OCI-LY7 (cell line): ENCODE data around the gene ISLR. TPM values are rescaled to one million over a fixed set of nuclear protein-coding genes. Genes with fewer than 3 reads are reported as not detected.

ENCODE experiments used
- BruUV-seq: library from RNA; stranded (reverse); fragments of 400-500 nt; replicated peaks from 2 replicates; lab custom pipeline; 2021; lab: Mats Ljungman, UMichigan
- CTCF ChIA-PET: fragments of 300-600 bp; sonication (Branson Sonifier 250); formaldehyde crosslinking; loops from one replicate; lab custom pipeline; 2022; ENCODE audit warnings: antibody characterized with exemption; ENCODE audit not compliant: unreplicated experiment; lab: Charles Lee
- POLR2A ChIA-PET: fragments of 300-600 bp; sonication (Branson Sonifier 250); formaldehyde crosslinking; loops from one replicate; lab custom pipeline; 2022; ENCODE audit warnings: antibody characterized with exemption; lab: Charles Lee
- DNase-seq: peaks from one replicate; pipeline ENCODE4 v3.0.0-alpha.2; 2015; ENCODE audit warnings: low spot score
- H2AFZ ChIP-seq: fragments of 200-600 bp; sonication (generic), shearing (Covaris generic); 2 replicates; pipeline ENCODE4 v1.6.1; 2014; ENCODE audit warnings: mild to moderate bottlenecking, antibody characterized with exemption, low read length, moderate library complexity
- H3K27ac ChIP-seq: fragments of 200-600 bp; sonication (generic); 2 replicates; pipeline ENCODE4 v1.5.1; 2014; ENCODE audit warnings: mixed run types, low read depth, mild to moderate bottlenecking, moderate library complexity, low read length, inconsistent platforms; ENCODE audit not compliant: poor library complexity, severe bottlenecking
- H3K36me3 ChIP-seq: fragments of 200-600 bp; sonication (generic); 2 replicates; pipeline ENCODE4 v1.6.1; 2014; ENCODE audit warnings: mild to moderate bottlenecking, antibody characterized with exemption, low read length, moderate library complexity, mixed read lengths; ENCODE audit not compliant: insufficient read depth
- H3K4me1 ChIP-seq: fragments of 200-600 bp; sonication (generic); 2 replicates; pipeline ENCODE4 v1.5.1; 2014; ENCODE audit warnings: mild to moderate bottlenecking, low read length; ENCODE audit not compliant: insufficient read depth, poor library complexity, severe bottlenecking
- H3K4me2 ChIP-seq: fragments of 200-600 bp; sonication (generic); 2 replicates; pipeline ENCODE4 v1.6.1; 2014; ENCODE audit warnings: mild to moderate bottlenecking, low read length
- H3K4me3 ChIP-seq: fragments of 200-600 bp; sonication (generic); 2 replicates; pipeline ENCODE4 v1.5.1; 2014; ENCODE audit warnings: mild to moderate bottlenecking, low read depth, low read length; ENCODE audit not compliant: poor library complexity, severe bottlenecking
- H3K79me2 ChIP-seq: fragments of 200-600 bp; sonication (generic); 2 replicates; pipeline ENCODE4 v1.6.1; 2016; ENCODE audit warnings: low read depth, mild to moderate bottlenecking, low read length, moderate library complexity, mixed read lengths; ENCODE audit not compliant: insufficient read depth
- H3K9me2 ChIP-seq: fragments of 200-600 bp; sonication (generic); 2 replicates; pipeline ENCODE4 v1.6.1; 2016; ENCODE audit warnings: mild to moderate bottlenecking, low read length, mixed read lengths; ENCODE audit not compliant: insufficient read depth
- H3K9me3 ChIP-seq: fragments of 200-600 bp; sonication (generic); 2 replicates; pipeline ENCODE4 v1.6.1; 2014; ENCODE audit warnings: mild to moderate bottlenecking, mixed run types, low read length, mixed read lengths
- H4K20me1 ChIP-seq: fragments of 200-600 bp; sonication (generic); 2 replicates; pipeline ENCODE4 v1.6.1; 2014; ENCODE audit warnings: mild to moderate bottlenecking, antibody characterized with exemption, low read length, moderate library complexity, mixed read lengths; ENCODE audit not compliant: insufficient read depth
- CTCF ChIP-seq: fragments of 200-600 bp; sonication (generic); conservative IDR thresholded peaks from 2 replicates; pipeline ENCODE4 v1.5.1; 2014; ENCODE audit warnings: mild to moderate bottlenecking, antibody characterized with exemption, low read length, moderate library complexity, mixed read lengths
- EZH2phosphoT487 ChIP-seq: fragments of 200-600 bp; sonication (generic); IDR thresholded peaks from 2 replicates; pipeline ENCODE4 v1.6.1; 2018; ENCODE audit warnings: low read depth, borderline replicate concordance, mild to moderate bottlenecking, mixed run types, antibody characterized with exemption, low read length, moderate library complexity, mixed read lengths
- intact Hi-C: fragments of 100-400 bp; cut with micrococcal nuclease; formaldehyde crosslinking; loops from one replicate; pipeline ENCODE4 v1.10.0; 2022; ENCODE audit not compliant: unreplicated experiment
- total RNA-seq, 2 experiments: library from RNA; depleted of rRNA in 1 of 2; stranded (reverse); fragments of >200 nt in 1 of 2; shearing (Covaris generic) in 1 of 2; gene quantifications; 2 replicates each; pipeline ENCODE4 v1.2.3, GENCODE V29; 2014 to 2022

The ISLR gene
- total RNA-seq, 2 experiments from 2014 or later = not detected

GRCh38 chr15:74185710-74186348 is 12.3 kb downstream of the ISLR start:
- no peak overlapping the region for H3K4me3 ChIP-seq
- H3K79me2 ChIP-seq = no peaks in the 10 kb centered on the region
- H3K4me2 ChIP-seq = no peak overlapping the region
- no peaks in the 10 kb centered on the region for H3K4me1 ChIP-seq
- H3K9me2 ChIP-seq = no peaks in the 10 kb centered on the region
- no peak overlapping the region for H3K27ac ChIP-seq
- ChIA-PET POLR2A (no interaction called here), CTCF (no interaction called here)
- no peaks in the 10 kb centered on the region for H3K36me3 ChIP-seq
- DNase-seq = no peak
- no peak overlapping the region for H2AFZ ChIP-seq
- BruUV-seq = no TSS peak
- no peaks in the 10 kb centered on the region for H3K9me3 ChIP-seq
- no peak for TF ChIP-seq EZH2phosphoT487
- TF ChIP-seq CTCF = no peak
- intact Hi-C loops = no loop called here
- no peaks in the 10 kb centered on the region for H4K20me1 ChIP-seq

- intact Hi-C loops = no loop called here
- H4K20me1 ChIP-seq = no peaks in the 10 kb centered on the region
- ChIA-PET CTCF (no interaction called here), POLR2A (no interaction called here)
- H3K27ac ChIP-seq = no peak overlapping the region
- H3K4me3 ChIP-seq = no peak overlapping the region
- no peaks in the 10 kb centered on the region for H3K9me3 ChIP-seq
- TF ChIP-seq EZH2phosphoT487 (no peak), CTCF (no peak)
- H3K4me2 ChIP-seq = no peak overlapping the region
- no peaks in the 10 kb centered on the region for H3K9me2 ChIP-seq
- no peak overlapping the region for H2AFZ ChIP-seq
- DNase-seq = no peak
- H3K79me2 ChIP-seq = no peaks in the 10 kb centered on the region
- BruUV-seq = no TSS peak
- H3K36me3 ChIP-seq = no peaks in the 10 kb centered on the region
- no peaks in the 10 kb centered on the region for H3K4me1 ChIP-seq
Observed at GRCh38 chr15:74188216-74188615, 14.7 kb downstream of the ISLR start.

GRCh38 chr15:74191798-74192197 is 18.3 kb downstream of the ISLR start:
- Histone ChIP-seq H4K20me1 (no peaks in the 10 kb centered on the region), H3K4me1 (no peaks in the 10 kb centered on the region), H3K9me3 (no peaks in the 10 kb centered on the region), H3K9me2 (no peaks in the 10 kb centered on the region), H3K79me2 (no peaks in the 10 kb centered on the region), H3K4me3 (no peak overlapping the region), H3K4me2 (no peak overlapping the region), H3K36me3 (no peaks in the 10 kb centered on the region), H3K27ac (no peak overlapping the region), H2AFZ (no peak overlapping the region)
- CTCF ChIA-PET = no interaction called here
- no TSS peak for BruUV-seq
- DNase-seq = no peak
- TF ChIP-seq EZH2phosphoT487 = no peak
- TF ChIP-seq CTCF = no peak
- POLR2A ChIA-PET = no interaction called here
- intact Hi-C loops = no loop called here
